GM23338 (cell line): ENCODE measurements around the gene WNT11.

Source experiments
- CREB1 ChIP-seq: fragments of 250-450 bp; sonication (Bioruptor Pico); IDR thresholded peaks from 2 replicates; pipeline ENCODE4 v1.5.0; 2020; ENCODE audit warnings: low read depth, mild to moderate bottlenecking, moderate library complexity
- CTCF ChIP-seq, 2 experiments: fragments of 200-600 bp in 1 of 2; sonication (generic) in 1 of 2; conservative IDR thresholded peaks; 2 replicates each; pipeline versions ENCODE4 v1.5.1 to v1.6.1; 2016 to 2017; ENCODE audit warnings: antibody characterized with exemption in 2 of 2, low read depth in 2 of 2, mild to moderate bottlenecking in 2 of 2, moderate library complexity in 1 of 2
- ETS1 ChIP-seq: IDR thresholded peaks from 2 replicates; pipeline ENCODE4 v1.6.1; 2016; ENCODE audit warnings: antibody characterized with exemption
- EZH2 ChIP-seq: fragments of 200-600 bp; sonication (generic); IDR thresholded peaks from one replicate; pipeline ENCODE4 v1.8.0; 2017; ENCODE audit warnings: antibody characterized with exemption, mild to moderate bottlenecking, low read depth; ENCODE audit not compliant: unreplicated experiment
- EZH2phosphoT487 ChIP-seq: fragments of 200-600 bp; sonication (generic); IDR thresholded peaks from one replicate; pipeline ENCODE4 v1.8.1; 2018; ENCODE audit warnings: antibody characterized with exemption; ENCODE audit not compliant: unreplicated experiment
- JUNB ChIP-seq: IDR thresholded peaks from one replicate; pipeline ENCODE4 v1.6.1; 2016; ENCODE audit warnings: antibody characterized with exemption; ENCODE audit not compliant: unreplicated experiment
- POLR2AphosphoS5 ChIP-seq: IDR thresholded peaks from 2 replicates; pipeline ENCODE4 v1.6.1; 2016; ENCODE audit warnings: antibody characterized with exemption, low read depth
- REST ChIP-seq: IDR thresholded peaks from one replicate; pipeline ENCODE4 v1.6.1; 2018; ENCODE audit warnings: antibody characterized with exemption; ENCODE audit not compliant: unreplicated experiment
- ZNF114 ChIP-seq: fragments of 250-450 bp; sonication (Bioruptor Pico); IDR thresholded peaks from 2 replicates; pipeline ENCODE4 v1.5.0; 2020; ENCODE audit warnings: mild to moderate bottlenecking, moderate library complexity

DNA sequence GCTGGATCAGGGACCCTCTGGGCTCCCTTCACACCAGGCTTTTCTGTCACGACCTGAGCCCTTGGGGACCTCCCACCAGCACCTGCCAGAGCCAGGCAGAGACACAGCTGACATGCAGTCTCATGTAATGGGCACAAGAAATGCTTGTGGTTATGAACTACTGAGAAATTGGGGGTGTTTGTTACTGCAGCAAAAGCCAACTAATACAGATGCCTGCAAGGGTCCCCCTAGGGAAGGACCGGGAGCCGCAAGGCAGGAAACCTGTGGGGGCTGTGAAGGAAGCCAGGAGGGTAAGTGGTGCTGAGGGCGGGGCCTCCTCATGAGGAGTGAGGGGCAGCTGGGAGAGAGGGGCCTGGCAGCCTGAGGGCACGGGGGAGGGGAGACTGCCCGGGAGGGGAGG is 16.6 kb downstream of the WNT11 start:
- TF ChIP-seq CTCF (conservative IDR thresholded peaks at IDR 0.05; ENCODE audit: low read depth in 2 of 2) (no peak), REST (no peak), JUNB (no peak), EZH2phosphoT487 (no peak), POLR2AphosphoS5 (no peak), EZH2 (no peak), ETS1 (no peak), ZNF114 (CRISPR knock-in tag) (no peak), CREB1 (CRISPR knock-in tag) (no peak)
